OCI-LY3 (cell line): Measurements from ENCODE around the gene CASP12.

Experiments used
- CTCF ChIP-seq: fragments of 200-600, 300-600 bp; sonication (generic); IDR thresholded peaks from 2 replicates; pipeline ENCODE4 v1.5.1; 2014; ENCODE audit warnings: antibody characterized with exemption, low read length, low read depth
- EZH2phosphoT487 ChIP-seq: fragments of 200-600 bp; shearing (Covaris generic); IDR thresholded peaks from 2 replicates; pipeline ENCODE4 v1.6.1; 2018; ENCODE audit warnings: antibody characterized with exemption, mixed run types, low read depth

- no peak for TF ChIP-seq CTCF
- TF ChIP-seq EZH2phosphoT487, result no peak
These were observed 25.0 kb downstream of the CASP12 start for GRCh38 chr11:104873252-104873651.
